ENCODE measurements around the gene PFKFB2. TPM values are rescaled to one million over a fixed set of nuclear protein-coding genes. Genes with fewer than 3 reads are reported as not detected.

Gene PFKFB2
- total RNA-seq, 1 experiment from 2014 or later = 16.8 TPM

DNA sequence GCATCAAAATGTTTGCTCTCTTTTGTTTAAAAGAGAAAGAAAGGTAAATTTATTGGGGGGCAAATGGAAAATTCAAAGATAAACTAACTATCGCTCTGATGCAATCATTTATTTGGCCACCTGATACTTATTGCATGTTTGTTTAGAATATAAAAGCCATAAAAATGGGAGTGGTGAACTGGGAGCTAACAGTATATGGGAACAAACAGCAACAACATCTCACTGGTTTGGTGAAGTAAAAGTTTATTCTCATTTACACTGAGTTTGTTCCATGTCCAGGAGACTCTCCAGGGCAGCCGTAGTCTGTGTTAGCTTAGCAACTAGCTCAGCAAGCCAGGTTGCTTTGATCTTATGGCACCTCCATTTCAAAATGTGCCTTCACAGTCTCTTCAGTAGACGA lies 71.3 kb downstream of the PFKFB2 start:
- TF ChIP-seq KAT7 (CRISPR knock-in tag; IDR thresholded peaks at IDR 0.05; ENCODE audit: borderline replicate concordance) (no peak), TP53 (CRISPR knock-in tag; IDR thresholded peaks at IDR 0.05) (no peak), TEAD1 (CRISPR knock-in tag; IDR thresholded peaks at IDR 0.05) (no peak), NR2C2 (CRISPR knock-in tag; IDR thresholded peaks at IDR 0.05) (no peak)
- TF ChIP-seq, protein P1, sequence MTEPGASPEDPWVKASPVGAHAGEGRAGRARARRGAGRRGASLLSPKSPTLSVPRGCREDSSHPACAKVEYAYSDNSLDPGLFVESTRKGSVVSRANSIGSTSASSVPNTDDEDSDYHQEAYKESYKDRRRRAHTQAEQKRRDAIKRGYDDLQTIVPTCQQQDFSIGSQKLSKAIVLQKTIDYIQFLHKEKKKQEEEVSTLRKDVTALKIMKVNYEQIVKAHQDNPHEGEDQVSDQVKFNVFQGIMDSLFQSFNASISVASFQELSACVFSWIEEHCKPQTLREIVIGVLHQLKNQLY (CRISPR knock-in tag; IDR thresholded peaks at IDR 0.05) = no peak
- CTCF ChIA-PET = no interaction called here
- Mint-ChIP-seq H3K4me3 (no peak overlapping the region), H3K36me3 (peaks cover 18% of the 10 kb centered on the region), H3K27me3 (ENCODE audit: low read depth) (no peaks in the 10 kb centered on the region; the same call in 1 of the 2 replicates), H3K4me1 (peaks cover 5% of the 10 kb centered on the region), H3K9me3 (peaks cover 31% of the 10 kb centered on the region), H3K27ac (no peak overlapping the region)
- DNase-seq (ENCODE audit: low spot score) (no peak), ATAC-seq (no peak)
- POLR2A ChIA-PET = no interaction called here

GRCh38 chr1:207128336-207128921 lies 75.4 kb downstream of the PFKFB2 start:
- H3K27me3 Mint-ChIP-seq (ENCODE audit: low read depth) = no peaks in the 10 kb centered on the region; the same call in 1 of the 2 replicates
- CTCF ChIA-PET = no interaction called here
- H3K9me3 Mint-ChIP-seq = peaks cover 45% of the 10 kb centered on the region
- POLR2A ChIA-PET = no interaction called here
- peaks cover 24% of the 10 kb centered on the region for H3K36me3 Mint-ChIP-seq
- no peak overlapping the region for H3K27ac Mint-ChIP-seq
- peaks cover 5% of the 10 kb centered on the region for H3K4me1 Mint-ChIP-seq
- ATAC-seq (no peak), DNase-seq (ENCODE audit: low spot score) (no peak)
- TF ChIP-seq, protein P2, sequence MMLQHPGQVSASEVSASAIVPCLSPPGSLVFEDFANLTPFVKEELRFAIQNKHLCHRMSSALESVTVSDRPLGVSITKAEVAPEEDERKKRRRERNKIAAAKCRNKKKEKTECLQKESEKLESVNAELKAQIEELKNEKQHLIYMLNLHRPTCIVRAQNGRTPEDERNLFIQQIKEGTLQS (CRISPR knock-in tag; conservative IDR thresholded peaks at IDR 0.05) = no peak
- TF ChIP-seq ESRRA (CRISPR knock-in tag; IDR thresholded peaks at IDR 0.05; ENCODE audit: borderline replicate concordance) = no peak
- no peak for TF ChIP-seq FOXP4 (CRISPR knock-in tag; IDR thresholded peaks at IDR 0.05)
- TF ChIP-seq ZBTB21 (CRISPR knock-in tag; IDR thresholded peaks at IDR 0.05; ENCODE audit: borderline replicate concordance) = no peak
- TF ChIP-seq, protein P3, sequence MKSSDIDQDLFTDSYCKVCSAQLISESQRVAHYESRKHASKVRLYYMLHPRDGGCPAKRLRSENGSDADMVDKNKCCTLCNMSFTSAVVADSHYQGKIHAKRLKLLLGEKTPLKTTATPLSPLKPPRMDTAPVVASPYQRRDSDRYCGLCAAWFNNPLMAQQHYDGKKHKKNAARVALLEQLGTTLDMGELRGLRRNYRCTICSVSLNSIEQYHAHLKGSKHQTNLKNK (CRISPR knock-in tag; IDR thresholded peaks at IDR 0.05) = no peak
- TF ChIP-seq NFE2L1 (CRISPR knock-in tag; IDR thresholded peaks at IDR 0.05) = no peak
- no peak for TF ChIP-seq TCF7 (CRISPR knock-in tag; IDR thresholded peaks at IDR 0.05; ENCODE audit: low read depth)
- TF ChIP-seq GRHL2 (CRISPR knock-in tag; IDR thresholded peaks at IDR 0.05; ENCODE audit: insufficient replicate concordance, severe bottlenecking) = no peak
- no peak for TF ChIP-seq NFYB (CRISPR knock-in tag; conservative IDR thresholded peaks at IDR 0.05; ENCODE audit: low read depth)
- TF ChIP-seq ZNF423 (CRISPR knock-in tag; IDR thresholded peaks at IDR 0.05) = no peak
- TF ChIP-seq FOXP1 (CRISPR knock-in tag; IDR thresholded peaks at IDR 0.05; ENCODE audit: borderline replicate concordance) = no peak
- TF ChIP-seq RORB (CRISPR knock-in tag; IDR thresholded peaks at IDR 0.05) = no peak
- TF ChIP-seq KAT7 (CRISPR knock-in tag; IDR thresholded peaks at IDR 0.05; ENCODE audit: borderline replicate concordance) = no peak
- TF ChIP-seq CREM (CRISPR knock-in tag; IDR thresholded peaks at IDR 0.05) = no peak
- H3K4me3 Mint-ChIP-seq = no peak overlapping the region

DNA sequence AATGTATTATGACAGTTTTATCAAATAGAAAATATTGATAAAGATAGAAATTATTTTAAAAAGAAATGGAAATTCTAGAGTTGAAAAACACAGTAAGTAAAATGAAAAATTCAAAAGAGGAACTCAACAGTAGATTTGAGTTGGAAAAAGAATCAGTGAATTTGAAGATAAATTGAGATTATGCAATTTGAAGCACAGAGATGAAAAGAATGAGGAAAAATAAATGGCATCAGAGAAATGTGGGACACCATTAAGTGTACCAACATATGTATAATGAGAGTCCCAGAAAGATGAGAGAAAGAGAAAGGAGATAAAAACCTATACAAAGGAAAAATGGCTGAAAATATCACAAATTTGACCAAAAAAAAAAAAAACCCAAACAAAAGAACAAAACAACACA lies 76.0 kb downstream of the PFKFB2 start:
- H3K27me3 Mint-ChIP-seq (ENCODE audit: low read depth) = no peaks in the 10 kb centered on the region; the same call in 1 of the 2 replicates
- H3K4me3 Mint-ChIP-seq = no peak overlapping the region
- H3K9me3 Mint-ChIP-seq = peaks cover 45% of the 10 kb centered on the region
- peaks cover 5% of the 10 kb centered on the region for H3K4me1 Mint-ChIP-seq
- DNase-seq (ENCODE audit: low spot score) = no peak
- peaks cover 24% of the 10 kb centered on the region for H3K36me3 Mint-ChIP-seq
- TF ChIP-seq, protein P4, sequence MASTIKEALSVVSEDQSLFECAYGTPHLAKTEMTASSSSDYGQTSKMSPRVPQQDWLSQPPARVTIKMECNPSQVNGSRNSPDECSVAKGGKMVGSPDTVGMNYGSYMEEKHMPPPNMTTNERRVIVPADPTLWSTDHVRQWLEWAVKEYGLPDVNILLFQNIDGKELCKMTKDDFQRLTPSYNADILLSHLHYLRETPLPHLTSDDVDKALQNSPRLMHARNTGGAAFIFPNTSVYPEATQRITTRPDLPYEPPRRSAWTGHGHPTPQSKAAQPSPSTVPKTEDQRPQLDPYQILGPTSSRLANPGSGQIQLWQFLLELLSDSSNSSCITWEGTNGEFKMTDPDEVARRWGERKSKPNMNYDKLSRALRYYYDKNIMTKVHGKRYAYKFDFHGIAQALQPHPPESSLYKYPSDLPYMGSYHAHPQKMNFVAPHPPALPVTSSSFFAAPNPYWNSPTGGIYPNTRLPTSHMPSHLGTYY (CRISPR knock-in tag; IDR thresholded peaks at IDR 0.05) = no peak
- TF ChIP-seq AFF4 (CRISPR knock-in tag; IDR thresholded peaks at IDR 0.05; ENCODE audit: borderline replicate concordance) = no peak
- TF ChIP-seq SOX15 (CRISPR knock-in tag; IDR thresholded peaks at IDR 0.05) = no peak
- TF ChIP-seq, protein P5, sequence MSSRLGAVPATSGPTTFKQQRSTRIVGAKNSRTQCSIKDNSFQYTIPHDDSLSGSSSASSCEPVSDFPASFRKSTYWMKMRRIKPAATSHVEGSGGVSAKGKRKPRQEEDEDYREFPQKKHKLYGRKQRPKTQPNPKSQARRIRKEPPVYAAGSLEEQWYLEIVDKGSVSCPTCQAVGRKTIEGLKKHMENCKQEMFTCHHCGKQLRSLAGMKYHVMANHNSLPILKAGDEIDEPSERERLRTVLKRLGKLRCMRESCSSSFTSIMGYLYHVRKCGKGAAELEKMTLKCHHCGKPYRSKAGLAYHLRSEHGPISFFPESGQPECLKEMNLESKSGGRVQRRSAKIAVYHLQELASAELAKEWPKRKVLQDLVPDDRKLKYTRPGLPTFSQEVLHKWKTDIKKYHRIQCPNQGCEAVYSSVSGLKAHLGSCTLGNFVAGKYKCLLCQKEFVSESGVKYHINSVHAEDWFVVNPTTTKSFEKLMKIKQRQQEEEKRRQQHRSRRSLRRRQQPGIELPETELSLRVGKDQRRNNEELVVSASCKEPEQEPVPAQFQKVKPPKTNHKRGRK (CRISPR knock-in tag; IDR thresholded peaks at IDR 0.05; ENCODE audit: borderline replicate concordance) = no peak
- TF ChIP-seq ELF4 (CRISPR knock-in tag; IDR thresholded peaks at IDR 0.05; ENCODE audit: low read depth) = no peak
- ChIA-PET POLR2A (no interaction called here), CTCF (no interaction called here)
- ATAC-seq = no peak
- no peak overlapping the region for H3K27ac Mint-ChIP-seq

All from WTC11 (cell line).